Smooth muscle cell of the brain vasculature (primary cell): ENCODE data around the gene SART1.

Experiments used
- DNase-seq: peaks from one replicate; pipeline ENCODE4 v3.0.0-alpha.2; 2012; ENCODE audit warnings: low read depth, low spot score

SART1 gene, protein sequence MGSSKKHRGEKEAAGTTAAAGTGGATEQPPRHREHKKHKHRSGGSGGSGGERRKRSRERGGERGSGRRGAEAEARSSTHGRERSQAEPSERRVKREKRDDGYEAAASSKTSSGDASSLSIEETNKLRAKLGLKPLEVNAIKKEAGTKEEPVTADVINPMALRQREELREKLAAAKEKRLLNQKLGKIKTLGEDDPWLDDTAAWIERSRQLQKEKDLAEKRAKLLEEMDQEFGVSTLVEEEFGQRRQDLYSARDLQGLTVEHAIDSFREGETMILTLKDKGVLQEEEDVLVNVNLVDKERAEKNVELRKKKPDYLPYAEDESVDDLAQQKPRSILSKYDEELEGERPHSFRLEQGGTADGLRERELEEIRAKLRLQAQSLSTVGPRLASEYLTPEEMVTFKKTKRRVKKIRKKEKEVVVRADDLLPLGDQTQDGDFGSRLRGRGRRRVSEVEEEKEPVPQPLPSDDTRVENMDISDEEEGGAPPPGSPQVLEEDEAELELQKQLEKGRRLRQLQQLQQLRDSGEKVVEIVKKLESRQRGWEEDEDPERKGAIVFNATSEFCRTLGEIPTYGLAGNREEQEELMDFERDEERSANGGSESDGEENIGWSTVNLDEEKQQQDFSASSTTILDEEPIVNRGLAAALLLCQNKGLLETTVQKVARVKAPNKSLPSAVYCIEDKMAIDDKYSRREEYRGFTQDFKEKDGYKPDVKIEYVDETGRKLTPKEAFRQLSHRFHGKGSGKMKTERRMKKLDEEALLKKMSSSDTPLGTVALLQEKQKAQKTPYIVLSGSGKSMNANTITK

DNA sequence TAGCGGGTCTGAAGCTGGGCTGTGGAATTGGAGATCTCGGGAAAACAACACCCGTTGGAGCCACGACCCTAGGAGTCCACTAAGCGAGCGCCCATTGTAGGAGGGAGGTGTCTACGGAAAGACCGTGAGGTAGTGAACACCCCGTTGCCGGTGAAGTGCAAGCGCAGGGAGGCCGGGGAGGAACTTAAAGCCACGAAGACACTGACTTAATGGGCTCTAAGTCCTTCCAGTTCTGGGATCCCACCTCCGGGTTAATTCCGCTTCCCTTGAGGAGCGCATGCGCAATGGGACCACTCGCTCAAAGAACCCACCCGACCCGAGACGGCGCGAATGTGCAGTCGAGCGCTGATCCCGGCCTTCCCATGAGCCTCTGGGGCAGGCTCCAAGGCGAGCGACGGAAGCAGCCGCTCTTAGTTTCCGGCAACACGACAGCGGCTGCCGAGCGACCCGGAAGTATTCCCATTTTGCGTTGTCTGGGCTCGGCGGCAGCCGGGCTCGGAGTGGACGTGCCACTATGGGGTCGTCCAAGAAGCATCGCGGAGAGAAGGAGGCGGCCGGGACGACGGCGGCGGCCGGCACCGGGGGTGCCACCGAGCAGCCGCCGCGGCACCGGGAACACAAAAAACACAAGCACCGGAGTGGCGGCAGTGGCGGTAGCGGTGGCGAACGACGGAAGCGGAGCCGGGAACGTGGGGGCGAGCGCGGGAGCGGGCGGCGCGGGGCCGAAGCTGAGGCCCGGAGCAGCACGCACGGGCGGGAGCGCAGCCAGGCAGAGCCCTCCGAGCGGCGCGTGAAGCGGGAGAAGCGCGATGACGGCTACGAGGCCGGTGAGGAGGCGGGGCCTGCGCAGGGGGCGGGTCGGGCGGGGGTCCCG lies at the start of gene SART1:
Gene SART1, plus strand, starts transcription at position 468 of the 874 bp plus-strand sequence. Its CDS starts 47 bp downstream, at position 515.
- DNase-seq = peak; percentile 97

DNA sequence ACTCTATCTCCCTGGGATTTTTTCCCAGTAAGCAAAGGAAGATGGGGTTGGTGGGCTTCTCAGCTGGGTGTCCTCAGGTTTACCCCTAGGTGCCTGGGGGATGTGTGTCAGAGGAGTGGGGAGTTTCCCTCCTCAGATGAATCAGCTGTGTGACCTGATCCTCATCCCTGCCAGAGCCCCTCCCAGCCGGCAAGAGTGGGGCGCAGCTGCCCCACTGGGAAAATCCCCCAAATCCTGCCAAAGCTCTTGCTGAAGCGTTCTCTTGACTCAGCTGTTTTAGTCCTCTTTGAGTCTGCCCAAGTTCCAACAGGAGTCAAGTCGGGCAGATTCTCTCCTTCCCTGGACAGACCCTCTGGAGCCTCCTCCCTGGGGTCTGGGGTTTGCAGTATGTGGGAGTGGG lies 48.7 kb upstream of the SART1 start:
- no peak for DNase-seq

DNA sequence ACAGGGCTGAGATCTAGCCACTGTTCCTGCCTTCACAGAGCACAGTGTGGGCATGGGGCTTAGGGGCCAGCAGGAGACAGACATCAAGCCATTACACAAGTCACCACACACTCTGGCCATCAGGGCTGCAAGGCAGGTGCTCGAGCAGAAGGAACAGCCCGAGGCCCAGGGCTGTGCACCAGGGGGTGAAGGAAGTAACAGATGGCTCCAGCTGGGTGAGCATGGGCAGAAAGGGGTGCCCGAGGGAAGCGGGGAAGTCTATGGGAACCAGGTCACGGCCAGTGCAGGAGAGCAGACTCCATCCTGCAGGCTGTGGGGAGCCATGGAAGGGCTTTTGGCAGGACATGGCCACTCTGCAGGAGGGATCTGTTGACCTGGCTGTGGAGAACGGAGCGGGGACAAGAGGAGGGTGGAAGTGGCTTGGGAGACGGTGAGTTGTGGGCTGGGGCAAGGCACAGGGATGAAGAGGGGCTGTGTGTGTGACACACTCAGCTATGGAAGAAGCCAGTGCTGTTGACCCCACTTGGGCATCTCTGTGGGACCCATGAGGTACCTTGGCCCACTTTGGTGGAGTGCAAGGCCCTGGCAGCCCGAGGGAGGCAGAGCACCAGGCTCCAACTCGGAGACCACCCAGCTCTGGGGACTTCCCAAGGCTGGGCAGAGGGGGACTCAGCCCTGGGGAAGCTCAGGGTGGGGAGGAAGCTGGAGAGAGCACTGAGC lies 46.3 kb upstream of the SART1 start:
- DNase-seq = no peak

DNA sequence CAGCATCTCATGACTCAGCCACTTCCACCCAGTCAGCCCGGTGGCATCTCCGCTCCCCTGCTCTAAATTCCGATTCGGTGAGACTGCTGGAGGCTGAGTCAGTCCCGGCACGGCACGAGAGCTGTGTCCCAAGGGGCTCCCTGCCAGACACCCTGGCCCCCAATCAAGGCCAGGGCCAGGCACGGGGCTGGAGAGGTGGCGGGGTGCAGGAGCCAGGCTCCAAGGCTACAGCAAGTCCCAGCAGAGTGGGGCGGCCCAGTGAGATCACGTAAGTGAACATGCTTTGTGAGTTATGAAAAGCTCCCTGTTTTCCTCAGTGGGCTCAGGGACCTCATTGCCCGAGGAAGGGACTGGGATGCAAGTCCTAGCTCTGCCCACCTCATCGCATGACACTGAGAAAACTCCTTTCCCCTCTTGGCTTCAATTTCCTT lies 45.7 kb upstream of the SART1 start:
- peak; percentile 85 for DNase-seq

DNA sequence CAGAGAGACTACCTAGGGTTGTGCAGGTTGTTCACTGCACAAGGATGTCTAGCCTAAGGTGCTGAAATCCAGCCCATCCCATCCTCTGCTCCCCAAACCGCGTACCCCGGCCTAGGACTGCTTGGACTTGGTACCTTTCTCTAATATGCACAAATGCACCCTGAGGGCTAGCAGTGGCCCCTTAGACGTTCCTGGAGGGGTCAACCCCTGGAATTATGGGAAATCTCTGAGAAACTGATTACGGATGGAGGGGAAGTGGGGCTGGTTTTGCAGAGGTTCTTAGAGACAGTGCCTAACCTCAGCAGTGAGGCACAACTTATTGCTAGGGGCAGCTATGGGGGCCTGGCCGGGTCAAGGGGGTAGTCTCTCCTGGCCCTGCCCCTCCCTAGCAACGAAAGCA lies 45.1 kb upstream of the SART1 start:
- no peak for DNase-seq

DNA sequence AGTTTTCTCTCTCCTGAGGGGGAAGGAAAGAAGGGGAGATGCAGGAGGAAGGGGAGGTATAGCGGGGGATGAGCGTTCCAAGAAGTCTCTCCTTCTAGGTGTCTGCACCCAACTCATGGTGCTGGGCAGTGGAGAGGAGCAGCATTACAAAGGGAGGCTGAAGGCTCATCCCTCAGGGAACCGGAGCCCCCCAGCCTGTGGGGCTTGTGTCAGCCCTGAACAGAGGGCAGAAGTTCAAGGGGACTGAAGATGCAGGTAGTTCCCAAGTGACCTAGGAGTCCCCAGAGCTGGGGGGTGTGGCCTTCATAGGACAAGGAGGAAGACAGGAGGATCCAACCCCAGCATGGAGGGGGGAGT lies 44.5 kb upstream of the SART1 start:
- DNase-seq = no peak

DNA sequence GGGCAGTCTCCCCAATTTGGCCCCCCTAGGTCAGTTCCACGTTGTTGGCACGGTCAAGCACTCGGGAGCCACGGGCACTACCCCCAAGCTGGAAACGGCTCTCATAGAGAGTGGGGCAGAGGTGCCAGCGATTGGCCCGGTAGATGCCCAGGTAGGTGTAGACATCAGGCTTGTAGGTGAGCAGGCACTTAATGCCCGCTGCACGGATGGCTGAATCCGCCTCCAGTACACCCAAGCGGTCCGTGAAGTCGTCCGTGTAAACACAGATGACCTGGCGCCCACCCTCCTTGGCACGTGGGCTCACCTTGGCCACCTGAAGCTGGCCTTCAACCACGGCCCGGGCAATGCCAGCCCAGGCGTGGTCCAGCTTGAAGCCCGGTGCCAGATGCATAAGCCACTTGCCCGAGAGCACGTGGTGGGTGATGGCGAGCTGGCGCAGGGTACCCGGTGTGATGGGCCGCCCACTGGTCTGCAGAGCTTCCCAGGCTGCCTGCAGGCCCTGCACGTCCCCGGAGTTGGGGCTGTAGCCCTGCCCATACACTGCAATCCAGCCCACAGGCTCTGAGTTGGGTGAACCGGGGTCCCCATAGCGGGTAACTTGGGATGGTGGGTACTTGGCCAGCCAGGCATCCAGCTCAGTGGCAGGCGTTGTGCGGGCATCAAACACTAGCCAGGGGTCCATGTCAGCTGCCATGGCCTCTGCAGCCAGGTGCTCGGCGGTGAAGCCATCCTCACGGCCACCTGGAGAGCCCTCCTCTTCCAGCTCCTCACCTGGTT lies 43.9 kb upstream of the SART1 start:
- no peak for DNase-seq

DNA sequence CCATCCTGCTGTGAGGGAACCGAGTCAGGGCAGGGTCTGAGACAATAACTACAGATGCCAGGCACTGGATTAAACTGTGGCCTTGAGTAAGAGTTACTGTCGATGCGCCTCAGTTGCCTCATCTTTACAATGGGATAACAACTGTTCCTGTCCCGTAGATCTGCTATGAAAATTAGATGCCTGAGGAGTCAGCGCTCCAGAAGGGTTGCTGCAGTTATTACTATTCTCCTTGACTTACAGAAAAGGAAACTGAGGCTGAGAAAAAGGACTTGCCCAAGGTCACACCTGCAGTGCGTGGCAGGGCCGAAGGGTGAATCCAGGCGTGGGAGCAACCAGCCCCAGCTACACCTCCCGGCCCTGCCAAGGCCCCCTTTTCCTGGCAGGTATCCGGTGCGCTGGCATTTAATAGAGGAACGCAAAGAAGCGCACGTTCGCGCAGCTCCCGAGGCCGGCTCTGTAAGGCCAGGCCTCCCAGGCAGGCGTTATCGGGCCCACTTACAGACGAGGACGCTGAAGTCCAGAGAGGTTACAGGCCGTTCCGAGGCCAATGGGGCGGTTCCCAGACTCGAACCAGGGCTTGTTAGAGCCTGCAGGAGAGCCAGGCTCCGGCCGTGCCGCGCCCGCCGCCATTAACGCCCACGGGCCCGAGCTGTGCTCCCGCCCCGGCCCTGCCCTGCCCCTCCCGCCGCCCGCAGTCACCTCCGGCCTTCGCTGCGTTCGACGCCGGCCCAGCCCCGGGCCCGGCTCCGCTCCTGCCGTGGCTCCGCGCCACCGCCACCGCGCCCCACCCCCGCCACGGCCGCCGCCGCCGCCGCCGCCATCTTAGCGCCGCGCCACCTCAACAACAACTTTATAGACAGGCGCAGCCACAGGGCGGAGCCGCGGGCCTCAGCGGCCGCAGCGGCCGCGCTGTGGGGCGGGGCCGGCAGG lies 43.1 kb upstream of the SART1 start, which contains the start of gene C11orf68:
Gene C11orf68, minus strand, starts transcription at position 852 of the 930 bp plus-strand sequence. Its CDS starts 31 bp downstream, at position 821.
- DNase-seq = no peak

DNA sequence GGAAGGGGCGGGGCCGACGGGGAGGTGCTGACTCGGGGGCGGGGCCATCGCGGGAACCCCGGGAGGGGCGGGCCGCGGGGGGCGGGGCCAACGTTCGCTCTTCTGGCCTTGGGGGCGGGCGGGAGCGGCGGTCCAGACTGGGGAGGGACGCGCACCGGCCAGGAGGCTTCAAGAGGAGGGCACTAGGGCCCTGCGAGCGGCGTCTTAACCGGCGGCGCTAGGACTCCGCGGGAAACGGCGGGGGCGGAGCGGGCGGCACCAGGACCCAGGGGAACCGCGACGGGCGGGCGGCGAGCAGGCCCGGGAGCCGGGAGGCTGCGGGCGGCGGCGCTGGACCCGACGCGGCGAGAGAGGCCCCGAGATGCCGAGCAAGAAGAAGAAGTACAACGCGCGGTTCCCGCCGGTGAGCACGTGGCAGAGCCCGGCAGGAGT lies 42.4 kb upstream of the SART1 start, which contains the start of gene DRAP1:
Gene DRAP1, plus strand, starts transcription at position 286 of the 432 bp plus-strand sequence. Its CDS starts 76 bp downstream, at position 362.
- peak; percentile 93 for DNase-seq

DNA sequence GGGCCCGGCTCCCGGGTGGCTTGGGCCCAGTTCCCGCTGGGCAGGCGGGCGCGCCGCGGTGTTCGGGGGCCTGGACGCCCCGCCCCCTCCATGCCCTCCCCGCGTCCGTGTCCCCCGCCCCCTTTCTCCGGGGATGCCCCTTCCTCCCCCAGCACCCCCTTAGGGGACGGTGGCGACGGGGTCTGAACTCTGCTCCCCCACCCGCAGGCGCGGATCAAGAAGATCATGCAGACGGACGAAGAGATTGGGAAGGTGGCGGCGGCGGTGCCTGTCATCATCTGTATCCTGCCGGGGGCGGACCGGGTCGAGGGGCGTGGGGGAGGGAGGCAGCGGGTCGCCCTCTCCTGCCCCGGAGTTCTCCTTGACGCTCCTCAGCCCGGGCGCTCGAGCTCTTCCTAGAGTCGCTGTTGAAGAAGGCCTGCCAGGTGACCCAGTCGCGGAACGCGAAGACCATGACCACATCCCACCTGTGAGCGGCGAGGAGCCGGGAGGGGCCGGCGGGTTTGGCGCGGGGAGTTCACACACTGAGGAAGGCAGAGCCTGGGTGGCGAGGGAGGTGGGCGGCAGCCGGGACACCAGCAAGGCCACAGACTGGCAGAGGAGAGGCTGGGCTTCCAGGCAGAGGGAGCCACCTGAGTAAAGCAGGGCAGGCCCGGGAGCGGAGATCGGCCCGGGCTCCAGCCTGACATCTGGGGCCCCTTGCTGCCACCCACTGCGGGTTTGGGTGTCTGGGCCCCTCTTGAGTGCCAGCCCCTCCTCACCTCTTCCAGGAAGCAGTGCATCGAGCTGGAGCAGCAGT lies 41.8 kb upstream of the SART1 start:
- no peak for DNase-seq

DNA sequence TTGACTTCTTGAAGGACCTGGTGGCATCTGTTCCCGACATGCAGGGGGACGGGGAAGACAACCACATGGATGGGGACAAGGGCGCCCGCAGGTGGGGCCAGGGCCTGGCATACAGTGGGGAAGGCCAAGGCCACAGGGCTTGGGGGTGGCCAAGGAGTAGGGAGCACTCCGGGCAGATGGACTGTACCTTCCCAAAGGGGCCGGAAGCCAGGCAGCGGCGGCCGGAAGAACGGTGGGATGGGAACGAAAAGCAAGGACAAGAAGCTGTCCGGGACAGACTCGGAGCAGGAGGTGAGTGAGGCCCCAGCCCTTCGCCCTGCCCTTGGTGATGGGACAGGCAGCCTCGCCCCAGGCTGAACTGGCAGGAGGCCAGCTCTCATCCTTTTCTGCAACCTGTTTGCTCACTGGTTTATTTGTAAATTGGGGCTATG lies 41.1 kb upstream of the SART1 start:
- DNase-seq = no peak

DNA sequence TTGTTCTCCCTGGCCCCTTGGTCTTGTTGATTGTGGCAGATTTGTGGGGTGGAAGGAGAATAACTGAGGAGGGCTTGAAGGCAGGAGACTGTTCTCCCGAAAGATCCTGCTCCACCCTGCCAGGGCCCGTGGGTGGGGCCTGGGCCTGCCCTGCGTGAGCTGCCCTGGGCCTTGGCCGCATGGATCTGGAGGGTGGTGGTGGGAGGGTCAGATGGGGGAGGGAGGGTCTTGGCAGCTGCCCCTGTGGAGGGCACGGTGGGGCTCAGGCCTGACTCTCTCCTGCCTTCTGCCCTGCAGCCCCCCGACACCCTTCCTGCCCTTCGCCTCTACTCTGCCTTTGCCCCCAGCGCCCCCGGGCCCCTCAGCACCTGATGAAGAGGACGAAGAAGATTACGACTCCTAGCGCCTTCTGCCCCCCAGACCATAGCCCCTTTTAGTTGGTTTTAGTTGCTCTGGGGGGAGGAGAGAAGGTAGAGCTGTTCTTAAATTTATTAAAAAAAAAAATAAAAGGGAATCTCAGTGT lies 40.4 kb upstream of the SART1 start:
- no peak for DNase-seq

DNA sequence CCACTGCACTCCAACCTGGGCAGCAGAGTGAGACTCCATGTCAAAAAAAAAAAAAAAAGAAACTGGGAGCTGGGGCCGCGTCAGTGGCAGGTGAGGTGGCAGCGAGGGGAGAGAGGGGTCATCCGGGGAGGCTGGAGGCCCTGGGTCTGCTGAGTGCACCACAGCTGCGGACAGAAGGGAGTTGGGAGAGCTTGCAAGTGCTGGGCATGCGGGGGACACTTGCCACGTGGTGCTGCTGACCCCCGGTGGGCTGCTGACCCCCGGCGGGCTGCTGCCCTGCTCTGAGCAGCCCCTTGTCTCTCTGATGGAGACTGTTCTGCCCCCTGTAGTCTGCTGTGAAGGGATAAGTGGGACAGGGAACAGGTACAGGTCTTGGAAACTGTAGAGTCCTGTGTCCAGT lies 39.7 kb upstream of the SART1 start:
- DNase-seq = no peak

DNA sequence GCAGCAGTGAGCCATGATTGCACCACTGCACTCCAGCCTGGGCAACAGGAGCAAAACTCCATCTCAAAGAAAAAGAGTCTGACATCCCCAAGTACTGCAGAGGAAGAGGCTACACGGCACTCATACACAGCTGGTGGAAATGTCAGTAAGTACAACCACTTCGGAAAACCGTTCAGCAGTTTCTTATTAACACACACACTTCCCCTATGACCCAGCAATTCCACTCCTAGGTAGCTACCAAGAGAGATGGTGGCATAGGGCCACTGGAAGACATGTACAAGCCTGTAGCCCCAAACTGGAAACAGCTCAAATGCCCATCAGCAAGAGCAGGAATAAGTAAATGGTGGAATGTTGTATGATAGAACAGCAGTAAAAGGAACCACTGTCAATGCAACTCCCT lies 39.0 kb upstream of the SART1 start:
- DNase-seq = no peak

DNA sequence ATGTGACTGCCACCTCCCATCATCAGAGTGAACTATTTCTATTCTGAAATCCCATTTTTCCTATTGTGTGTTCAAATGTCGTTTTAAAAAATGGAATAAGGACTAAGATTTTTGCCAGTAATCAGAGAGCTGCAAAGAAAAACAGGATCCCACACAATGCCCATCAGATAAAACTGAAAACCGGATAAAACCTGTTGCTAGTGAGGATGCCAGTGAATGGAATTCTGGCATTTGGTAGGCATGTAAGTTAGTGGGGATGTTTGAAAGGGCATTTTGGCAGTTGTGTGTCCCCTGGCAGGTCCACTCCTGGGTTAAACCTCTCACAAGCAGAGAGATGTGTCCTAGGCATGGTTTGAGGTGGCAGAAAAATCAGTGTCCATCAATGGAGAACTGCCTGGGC lies 36.1 kb upstream of the SART1 start:
- DNase-seq = no peak

DNA sequence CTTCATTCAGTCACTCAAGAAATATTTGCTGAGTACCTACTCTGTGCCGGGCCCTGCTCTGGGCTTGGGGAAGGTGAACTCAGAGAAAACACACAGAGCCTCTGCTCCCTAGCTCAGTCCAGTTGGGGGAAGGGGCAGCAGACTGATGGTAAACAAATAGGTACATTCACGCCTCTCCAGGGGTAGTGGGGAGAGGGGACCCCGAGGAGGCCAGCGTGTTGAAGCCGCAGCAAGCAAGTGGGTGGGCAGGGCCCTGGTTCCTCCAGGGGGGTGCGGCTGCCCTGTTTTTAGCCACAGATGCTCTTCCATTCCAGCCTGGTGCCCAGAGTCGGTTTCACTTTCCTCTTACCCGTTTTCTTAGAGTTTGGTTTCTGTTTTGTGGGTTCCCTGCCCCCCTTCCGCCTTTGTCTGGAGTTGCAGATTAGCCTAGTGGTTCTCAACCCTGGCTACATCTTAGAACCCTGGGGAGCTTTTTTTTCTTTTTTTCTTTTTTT lies 33.6 kb upstream of the SART1 start:
- DNase-seq = no peak

DNA sequence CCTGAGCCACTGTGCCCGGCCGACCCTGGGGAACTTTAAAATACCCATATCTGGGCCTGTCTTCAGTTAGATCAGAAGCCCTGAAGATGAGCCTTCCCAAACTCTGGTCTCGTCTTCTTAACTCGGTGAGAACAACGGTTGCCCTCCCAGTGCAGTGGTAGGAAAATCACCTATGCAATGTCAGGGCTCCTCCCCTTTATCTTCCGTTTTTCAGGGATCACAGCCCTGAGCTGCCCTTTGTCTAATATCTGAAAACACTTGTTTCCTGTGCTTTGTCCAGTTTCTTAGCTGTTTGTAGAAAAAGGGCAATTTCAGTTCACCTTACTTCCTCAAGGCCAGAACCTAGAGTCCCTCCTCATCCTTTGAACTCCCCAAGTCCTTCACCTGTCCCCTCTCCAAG lies 32.9 kb upstream of the SART1 start:
- DNase-seq = no peak
